ENCODE data around the gene RNF223. TPM values are rescaled to one million over a fixed set of nuclear protein-coding genes. Genes with fewer than 3 reads are reported as not detected.
"Not testable (repeated sequence)": the region's sequence is repeated elsewhere in the genome, so short reads cannot be mapped to it uniquely, and the experiment has no call there.

Gene RNF223
- polyA plus RNA-seq, 1 experiment, result not detected

DNA sequence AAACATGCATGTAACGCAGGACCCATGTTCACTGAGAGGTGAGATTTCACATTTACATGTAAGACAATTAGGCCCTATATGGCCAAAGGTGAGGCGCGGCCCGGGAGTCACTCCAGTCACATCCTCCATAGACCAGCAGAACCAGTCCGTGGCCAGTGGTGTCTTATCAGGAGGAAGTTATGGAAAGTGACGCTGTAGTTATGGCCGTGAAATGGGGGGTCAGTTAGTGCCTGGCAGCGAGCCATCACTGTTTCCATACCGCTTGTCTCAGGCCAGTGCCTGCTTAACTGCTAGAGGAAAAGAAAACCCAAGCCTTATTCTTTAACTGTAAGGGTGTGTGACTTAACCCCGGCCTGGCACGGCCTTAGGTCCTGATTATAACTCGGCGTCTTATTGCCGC is 35.6 kb upstream of the RNF223 start:
- no peak for DNase-seq (ENCODE audit: low read depth, low spot score)
- Histone ChIP-seq H3K27ac (ENCODE audit: low read depth, low read length) (no peak overlapping the region), H3K4me3 (ENCODE audit: low read depth, low read length) (no peak overlapping the region), H3K27me3 (ENCODE audit: control insufficient read depth, insufficient read depth, low read length) (no peaks in the 10 kb centered on the region), H3K9me3 (ENCODE audit: control insufficient read depth, insufficient read depth, low read length) (peaks cover 30% of the 10 kb centered on the region)
- ChIA-PET CTCF (no interaction called here), POLR2A (no interaction called here)
- no peak for TF ChIP-seq CTCF (IDR thresholded peaks at IDR 0.05; ENCODE audit: low read depth, low read length)

DNA sequence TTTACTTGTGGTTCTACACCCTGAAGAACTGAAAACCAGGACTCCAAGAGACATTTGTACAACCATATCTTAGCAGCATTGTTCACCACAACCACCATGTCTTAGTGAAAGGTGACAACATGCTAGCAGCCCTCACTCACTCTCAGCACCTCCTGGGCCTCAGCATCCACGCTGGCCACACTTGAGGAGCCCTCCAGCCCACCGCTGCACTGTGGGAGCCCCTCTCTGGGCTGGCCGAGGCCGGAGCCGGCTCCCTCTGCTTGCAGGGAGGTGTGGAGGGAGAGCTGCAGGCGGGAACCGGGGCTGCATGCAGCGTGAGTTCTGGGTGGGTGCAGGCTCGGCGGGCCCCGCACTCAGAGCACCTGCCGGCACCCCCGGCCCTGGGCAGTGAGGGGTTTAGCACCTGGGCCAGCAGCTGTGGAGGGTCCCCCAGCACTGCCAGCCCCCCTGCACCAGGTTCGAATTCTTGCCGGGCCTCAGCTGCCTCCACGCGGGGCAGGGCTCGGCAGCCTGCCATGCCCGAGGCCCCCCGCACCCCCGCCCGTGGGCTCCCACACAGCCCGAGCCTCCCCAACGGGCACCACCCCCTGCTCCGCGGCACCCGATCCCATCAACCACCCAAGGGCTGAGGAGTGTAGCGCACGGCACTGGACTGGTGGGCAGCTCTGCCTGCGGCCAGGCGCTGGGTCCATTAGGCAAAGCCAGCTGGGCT is 32.6 kb upstream of the RNF223 start:
- TF ChIP-seq CTCF (IDR thresholded peaks at IDR 0.05; ENCODE audit: low read depth, low read length), result no peak
- H3K4me3 ChIP-seq (ENCODE audit: low read depth, low read length), result no peak overlapping the region
- H3K27me3 ChIP-seq (ENCODE audit: control insufficient read depth, insufficient read depth, low read length), result no peaks in the 10 kb centered on the region
- ChIA-PET POLR2A (no interaction called here), CTCF (no interaction called here)
- H3K27ac ChIP-seq (ENCODE audit: low read depth, low read length), result no peak overlapping the region
- no peak for DNase-seq (ENCODE audit: low read depth, low spot score)
- peaks cover 10% of the 10 kb centered on the region for H3K9me3 ChIP-seq (ENCODE audit: control insufficient read depth, insufficient read depth, low read length)

- H3K9me3 ChIP-seq (ENCODE audit: control insufficient read depth, insufficient read depth, low read length), result peaks cover 10% of the 10 kb centered on the region
- H3K4me3 ChIP-seq (ENCODE audit: low read depth, low read length); POLR2A ChIA-PET; DNase-seq (ENCODE audit: low read depth, low spot score); H3K27ac ChIP-seq (ENCODE audit: low read depth, low read length); H3K27me3 ChIP-seq (ENCODE audit: control insufficient read depth, insufficient read depth, low read length); CTCF ChIA-PET: not testable (repeated sequence)
Measured at GRCh38 chr1:1104152-1104551, 30.0 kb upstream of the RNF223 start.

DNA sequence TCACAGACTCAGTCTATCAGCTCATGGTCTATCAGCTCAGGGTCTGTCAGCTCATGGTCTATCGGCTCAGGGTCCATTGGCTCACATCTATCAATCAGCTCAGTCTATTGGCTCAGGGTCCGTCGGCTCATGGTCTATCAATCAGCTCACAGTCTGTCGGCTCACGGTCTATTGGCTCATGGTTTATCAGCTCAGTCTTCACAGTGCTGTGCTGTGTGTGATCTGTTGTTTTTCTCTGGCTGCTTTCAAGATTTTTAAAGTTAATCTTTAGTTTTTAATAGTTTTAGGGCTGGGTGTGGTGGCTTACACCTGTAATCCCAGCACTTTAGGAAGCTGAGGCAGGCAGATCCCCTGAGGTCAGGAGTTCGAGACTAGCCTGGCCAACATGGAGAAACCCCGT is 27.4 kb upstream of the RNF223 start:
- POLR2A ChIA-PET, result no interaction called here
- CTCF ChIA-PET, result interaction anchor here (0.5 kb wide), 1 partner anchor 172 kb away, joined by 7 read pairs; the partner anchor contains the start of gene UBE2J2
- no peak for DNase-seq (ENCODE audit: low read depth, low spot score)

GRCh38 chr1:1100296-1100695 is 26.2 kb upstream of the RNF223 start:
- DNase-seq (ENCODE audit: low read depth, low spot score), result no peak
- ChIA-PET CTCF (no interaction called here), POLR2A (no interaction called here)
- H3K4me3 ChIP-seq (ENCODE audit: low read depth, low read length), result no peak overlapping the region
- peaks cover 3% of the 10 kb centered on the region; the same call in 1 of the 2 replicates for H3K9me3 ChIP-seq (ENCODE audit: control insufficient read depth, insufficient read depth, low read length)
- TF ChIP-seq CTCF (IDR thresholded peaks at IDR 0.05; ENCODE audit: low read depth, low read length), result no peak
- no peak overlapping the region for H3K27ac ChIP-seq (ENCODE audit: low read depth, low read length)
- H3K27me3 ChIP-seq (ENCODE audit: control insufficient read depth, insufficient read depth, low read length), result no peaks in the 10 kb centered on the region

More for the DNA sequence above, 27.4 kb upstream of the RNF223 start:
- peaks cover 4% of the 10 kb centered on the region for H3K9me3 ChIP-seq (ENCODE audit: control insufficient read depth, insufficient read depth, low read length)
- H3K27ac ChIP-seq (ENCODE audit: low read depth, low read length), result no peak overlapping the region
- no peaks in the 10 kb centered on the region for H3K27me3 ChIP-seq (ENCODE audit: control insufficient read depth, insufficient read depth, low read length)
- TF ChIP-seq CTCF (IDR thresholded peaks at IDR 0.05; ENCODE audit: low read depth, low read length), result no peak
- no peak overlapping the region for H3K4me3 ChIP-seq (ENCODE audit: low read depth, low read length)
